H9 (cell line): ENCODE results near the gene STRADA. TPM values are rescaled to one million over a fixed set of nuclear protein-coding genes. Genes with fewer than 3 reads are reported as not detected.
A peak's percentile ranks its signal among the peaks of the same experiment; 100 is the strongest.

Experiments
- DNase-seq: peaks from one replicate; pipeline ENCODE4 v3.0.0-alpha.2; 2017
- H2AFZ ChIP-seq: one replicate; pipeline ENCODE4 v1.6.1; 2013; ENCODE audit warnings: mild to moderate bottlenecking, low read length, control low read depth, moderate library complexity
- H2AK5ac ChIP-seq: 2 replicates; pipeline ENCODE4 v1.6.1; 2013; ENCODE audit warnings: low read length, control low read depth, mixed read lengths; ENCODE audit not compliant: insufficient read length
- H2BK120ac ChIP-seq: one replicate; pipeline ENCODE4 v1.6.1; 2013; ENCODE audit warnings: low read depth, mild to moderate bottlenecking, low read length, control low read depth, inconsistent platforms; ENCODE audit not compliant: poor library complexity, severe bottlenecking
- H2BK12ac ChIP-seq: 2 replicates; pipeline ENCODE4 v1.6.1; 2013; ENCODE audit warnings: low read length, control low read depth, mixed read lengths, low read depth; ENCODE audit not compliant: insufficient read length
- H2BK15ac ChIP-seq: 2 replicates; pipeline ENCODE4 v1.6.1; 2013; ENCODE audit warnings: low read depth, low read length, control low read depth
- H2BK20ac ChIP-seq: one replicate; pipeline ENCODE4 v1.6.1; 2013; ENCODE audit warnings: low read depth, mild to moderate bottlenecking, low read length, control low read depth, inconsistent platforms; ENCODE audit not compliant: poor library complexity, severe bottlenecking
- H2BK5ac ChIP-seq: 2 replicates; pipeline ENCODE4 v1.6.1; 2013; ENCODE audit warnings: low read length, control low read depth, mixed read lengths; ENCODE audit not compliant: insufficient read length
- H3K14ac ChIP-seq: 2 replicates; pipeline ENCODE4 v1.6.1; 2013; ENCODE audit warnings: low read length, control low read depth; ENCODE audit not compliant: insufficient read depth
- H3K18ac ChIP-seq: 2 replicates; pipeline ENCODE4 v1.6.1; 2013; ENCODE audit warnings: low read depth, mild to moderate bottlenecking, mixed read lengths, low read length, control low read depth; ENCODE audit not compliant: insufficient read length
- H3K23ac ChIP-seq: 2 replicates; pipeline ENCODE4 v1.6.1; 2013; ENCODE audit warnings: low read length, control low read depth, mixed read lengths, low read depth; ENCODE audit not compliant: insufficient read length
- H3K23me2 ChIP-seq: 2 replicates; pipeline ENCODE4 v1.6.1; 2013; ENCODE audit warnings: low read depth, mild to moderate bottlenecking, mixed read lengths, low read length, control low read depth; ENCODE audit not compliant: insufficient read length, poor library complexity, severe bottlenecking
- H3K27ac ChIP-seq: 2 replicates; pipeline ENCODE4 v1.5.1; 2013; ENCODE audit warnings: low read length, control low read depth, mixed read lengths, low read depth; ENCODE audit not compliant: insufficient read length
- H3K27me3 ChIP-seq: 2 replicates; pipeline ENCODE4 v1.6.1; 2013; ENCODE audit warnings: low read length, control low read depth, inconsistent platforms; ENCODE audit not compliant: insufficient read depth
- H3K4ac ChIP-seq: 2 replicates; pipeline ENCODE4 v1.6.1; 2013; ENCODE audit warnings: low read depth, mild to moderate bottlenecking, control low read depth, inconsistent platforms, low read length, moderate library complexity
- H3K4me1 ChIP-seq: 2 replicates; pipeline ENCODE4 v1.6.1; 2013; ENCODE audit warnings: low read length, control low read depth, inconsistent platforms; ENCODE audit not compliant: insufficient read depth
- H3K4me2 ChIP-seq: 2 replicates; pipeline ENCODE4 v1.6.1; 2013; ENCODE audit warnings: low read length, control low read depth, mixed read lengths; ENCODE audit not compliant: insufficient read length, insufficient read depth
- H3K56ac ChIP-seq: 2 replicates; pipeline ENCODE4 v1.6.1; 2013; ENCODE audit warnings: low read depth, mild to moderate bottlenecking, mixed read lengths, low read length, control low read depth; ENCODE audit not compliant: insufficient read length
- H3K79me1 ChIP-seq: 2 replicates; pipeline ENCODE4 v1.6.1; 2013; ENCODE audit warnings: low read depth, mild to moderate bottlenecking, moderate library complexity, low read length, control low read depth, inconsistent platforms; ENCODE audit not compliant: insufficient read depth, poor library complexity, severe bottlenecking
- H3K79me2 ChIP-seq: 2 replicates; pipeline ENCODE4 v1.6.1; 2013; ENCODE audit warnings: low read length, control low read depth, inconsistent platforms; ENCODE audit not compliant: insufficient read depth
- H3K9ac ChIP-seq: 2 replicates; pipeline ENCODE4 v1.6.1; 2013; ENCODE audit warnings: low read length, control low read depth, mixed read lengths; ENCODE audit not compliant: insufficient read length; ENCODE audit errors: extremely low read depth
- H3K9me3 ChIP-seq: one replicate; pipeline ENCODE4 v1.6.1; 2013; ENCODE audit warnings: low read depth, low read length, inconsistent platforms; ENCODE audit not compliant: control insufficient read depth
- H3T11ph ChIP-seq: one replicate; pipeline ENCODE4 v1.6.1; 2013; ENCODE audit warnings: mild to moderate bottlenecking, low read length, control low read depth, inconsistent platforms
- H4K20me1 ChIP-seq: one replicate; pipeline ENCODE4 v1.6.1; 2013; ENCODE audit not compliant: control insufficient read depth, insufficient read length, insufficient read depth
- H4K5ac ChIP-seq: 2 replicates; pipeline ENCODE4 v1.6.1; 2013; ENCODE audit warnings: low read depth, mild to moderate bottlenecking, mixed read lengths, low read length, control low read depth; ENCODE audit not compliant: insufficient read length
- H4K8ac ChIP-seq: replicated peaks from 2 replicates; pipeline ENCODE4 v1.6.1; 2013; ENCODE audit warnings: low read length, control low read depth, mixed read lengths, low read depth; ENCODE audit not compliant: insufficient read length
- H4K91ac ChIP-seq: 2 replicates; pipeline ENCODE4 v1.6.1; 2013; ENCODE audit warnings: low read depth, mild to moderate bottlenecking, moderate library complexity, mixed read lengths, low read length, control low read depth; ENCODE audit not compliant: insufficient read length
- H3K27ac Mint-ChIP-seq, 3 experiments: 2 replicates in 2 of 3; 3 replicates in 1 of 3; pipeline ENCODE4 v1.8.0; 2020 to 2021; ENCODE audit warnings: mixed read lengths in 3 of 3, mild to moderate bottlenecking in 1 of 3, moderate library complexity in 1 of 3
- H3K27me3 Mint-ChIP-seq: 2 replicates; pipeline ENCODE4 v1.8.0; 2021; ENCODE audit warnings: low read depth, mild to moderate bottlenecking, moderate library complexity, mixed read lengths
- H3K36me3 Mint-ChIP-seq, 3 experiments: 2 replicates in 2 of 3; 3 replicates in 1 of 3; pipeline ENCODE4 v1.8.0; 2020 to 2021; ENCODE audit warnings: low read depth in 3 of 3, mixed read lengths in 3 of 3; ENCODE audit not compliant: insufficient read depth in 1 of 3
- H3K4me1 Mint-ChIP-seq, 2 experiments: 2 replicates each; pipeline ENCODE4 v1.8.0; 2020; ENCODE audit warnings: mixed read lengths in 2 of 2
- H3K4me3 Mint-ChIP-seq, 2 experiments: 2 replicates in 1 of 2; 3 replicates in 1 of 2; pipeline ENCODE4 v1.8.0; 2020 to 2021; ENCODE audit warnings: mild to moderate bottlenecking in 2 of 2, mixed read lengths in 2 of 2, moderate library complexity in 1 of 2
- H3K9me3 Mint-ChIP-seq, 2 experiments: 2 replicates in 1 of 2; 3 replicates in 1 of 2; pipeline ENCODE4 v1.8.0; 2020; ENCODE audit warnings: mild to moderate bottlenecking in 2 of 2, mixed read lengths in 2 of 2, moderate library complexity in 1 of 2
- WGBS: extraction: QIAGEN DNeasy Blood & Tissue Kit; methylation state at CpG from one replicate; pipeline ENCODE4 v1.1.7; 2013; ENCODE audit warnings: missing lambda C conversion rate, low lambda C conversion rate, mixed read lengths; ENCODE audit not compliant: insufficient read length; ENCODE audit errors: extremely low coverage; 5-methylcytosine and 5-hydroxymethylcytosine counted together
- total RNA-seq: library from RNA; stranded (reverse); gene quantifications from 2 replicates; pipeline ENCODE4 v1.2.1, GENCODE V29; 2021
- TF ChIP-seq, protein P1 (sequence below): fragments of 200-600 bp; sonication (generic); conservative IDR thresholded peaks from 3 replicates; pipeline ENCODE4 v1.8.0; 2021; ENCODE audit warnings: antibody characterized with exemption, mild to moderate bottlenecking

Gene STRADA
- total RNA-seq, 1 experiment from 2014 or later: 35.0 TPM

DNA sequence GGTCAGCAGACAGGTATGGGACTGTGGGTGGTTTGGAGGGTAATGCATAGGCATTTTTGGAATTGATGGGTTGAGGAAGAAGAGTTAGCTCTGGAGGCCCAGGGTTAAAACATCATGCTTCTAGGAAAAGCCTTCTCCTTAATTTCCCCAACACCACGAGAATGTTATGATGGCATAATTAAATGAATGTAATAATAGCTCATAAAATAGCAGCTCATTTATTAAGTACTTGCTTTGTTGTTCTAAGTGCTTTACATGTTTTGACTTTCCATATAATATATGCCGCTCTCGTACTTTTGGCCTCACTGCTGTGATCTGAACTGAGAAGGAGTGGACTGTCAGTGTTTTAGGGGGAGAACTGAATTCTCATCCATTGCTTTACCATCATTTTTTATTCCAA is 56.0 kb downstream of the STRADA start:
- Histone ChIP-seq H4K5ac (no peak overlapping the region), H3K23me2 (no peaks in the 10 kb centered on the region), H3K4me2 (no peak overlapping the region), H3K27me3 (no peaks in the 10 kb centered on the region), H2BK5ac (no peak overlapping the region), H3T11ph (no peak overlapping the region), H3K14ac (no peak overlapping the region), H4K91ac (no peak overlapping the region), H3K4me1 (no peaks in the 10 kb centered on the region), H3K4ac (no peak overlapping the region), H2BK20ac (no peak overlapping the region), H4K20me1 (no peaks in the 10 kb centered on the region), H3K79me2 (no peaks in the 10 kb centered on the region), H3K56ac (no peak overlapping the region), H4K8ac (no peak overlapping the region), H3K9me3 (no peaks in the 10 kb centered on the region), H3K27ac (no peak overlapping the region), H2AFZ (no peak overlapping the region), H3K23ac (no peak overlapping the region), H2BK120ac (no peak overlapping the region), H3K9ac (no peak overlapping the region), H3K79me1 (no peaks in the 10 kb centered on the region), H2BK15ac (no peak overlapping the region), H3K18ac (no peak overlapping the region), H2BK12ac (no peak overlapping the region), H2AK5ac (no peak overlapping the region)
- H3K27ac Mint-ChIP-seq: peak overlapping the region in 1 of 3 experiments; percentile 59; a peak in 1 of 7 replicates
- no peak overlapping the region for H3K4me3 Mint-ChIP-seq
- no peaks in the 10 kb centered on the region for H3K27me3 Mint-ChIP-seq
- H3K4me1 Mint-ChIP-seq: peaks cover 7 to 11% of the 10 kb centered on the region in 2 experiments
- TF ChIP-seq, protein P1, sequence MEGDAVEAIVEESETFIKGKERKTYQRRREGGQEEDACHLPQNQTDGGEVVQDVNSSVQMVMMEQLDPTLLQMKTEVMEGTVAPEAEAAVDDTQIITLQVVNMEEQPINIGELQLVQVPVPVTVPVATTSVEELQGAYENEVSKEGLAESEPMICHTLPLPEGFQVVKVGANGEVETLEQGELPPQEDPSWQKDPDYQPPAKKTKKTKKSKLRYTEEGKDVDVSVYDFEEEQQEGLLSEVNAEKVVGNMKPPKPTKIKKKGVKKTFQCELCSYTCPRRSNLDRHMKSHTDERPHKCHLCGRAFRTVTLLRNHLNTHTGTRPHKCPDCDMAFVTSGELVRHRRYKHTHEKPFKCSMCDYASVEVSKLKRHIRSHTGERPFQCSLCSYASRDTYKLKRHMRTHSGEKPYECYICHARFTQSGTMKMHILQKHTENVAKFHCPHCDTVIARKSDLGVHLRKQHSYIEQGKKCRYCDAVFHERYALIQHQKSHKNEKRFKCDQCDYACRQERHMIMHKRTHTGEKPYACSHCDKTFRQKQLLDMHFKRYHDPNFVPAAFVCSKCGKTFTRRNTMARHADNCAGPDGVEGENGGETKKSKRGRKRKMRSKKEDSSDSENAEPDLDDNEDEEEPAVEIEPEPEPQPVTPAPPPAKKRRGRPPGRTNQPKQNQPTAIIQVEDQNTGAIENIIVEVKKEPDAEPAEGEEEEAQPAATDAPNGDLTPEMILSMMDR: no peak
- no peaks in the 10 kb centered on the region for H3K9me3 Mint-ChIP-seq
- no peak for DNase-seq
- H3K36me3 Mint-ChIP-seq: peaks cover 2 to 17% (median 8%) of the 10 kb centered on the region in 3 experiments; a peak in 5 of 7 replicates
- WGBS: no CpG with 5 or more reads among the region's 3 CpGs
